Uterus (tissue), 2 donors: ENCODE results near the gene HLCS.

ENCODE experiments used
- CTCF ChIP-seq, 4 experiments: fragments of 200-600 bp in 2 of 4; fragments of 450-650 bp in 2 of 4; sonication (generic) in 2 of 4; IDR thresholded peaks; one replicate each; pipeline ENCODE4 v1.5.1; 2016 to 2019; ENCODE audit warnings: antibody characterized with exemption in 4 of 4, mild to moderate bottlenecking in 2 of 4, moderate library complexity in 1 of 4
- POLR2A ChIP-seq, 2 donors: fragments of 450-650 bp; IDR thresholded peaks; one replicate each; pipeline ENCODE4 v1.6.1; 2016; ENCODE audit warnings: antibody characterized with exemption in 2 of 2, mild to moderate bottlenecking in 1 of 2, moderate library complexity in 1 of 2

GRCh38 chr21:36786186-36786585 lies 180.3 kb downstream of the HLCS start:
- TF ChIP-seq CTCF (IDR thresholded peaks at IDR 0.05) (no peak), POLR2A (IDR thresholded peaks at IDR 0.05) (no peak)
